GM21447 (cell line): ENCODE data around the gene PTPN13.

Experiments
- ATAC-seq: cut with Tn5 transposase; IDR thresholded peaks from one replicate; pipeline ENCODE4 v1.9.1; 2021; ENCODE audit not compliant: unreplicated experiment

The PTPN13 gene

DNA sequence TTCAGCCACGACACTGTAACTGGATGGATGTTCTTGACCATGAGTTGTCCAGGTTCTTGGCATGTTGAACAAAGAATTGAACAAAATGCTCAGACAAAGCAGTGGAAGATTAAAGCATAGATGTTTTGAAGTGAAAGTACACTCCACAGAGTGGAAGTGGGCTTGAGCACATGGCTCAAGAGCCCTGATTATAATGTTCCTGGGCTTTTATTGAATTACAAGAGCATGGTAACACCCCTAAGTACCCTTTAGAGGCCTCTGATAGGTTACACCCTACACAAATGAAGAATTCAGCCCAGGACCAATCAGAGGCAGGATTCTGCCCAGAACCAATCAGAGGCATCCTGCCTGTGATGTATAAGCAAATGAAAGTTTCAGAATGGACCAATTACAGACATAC, 221.5 kb downstream of the PTPN13 start:
- ATAC-seq, result no peak

DNA sequence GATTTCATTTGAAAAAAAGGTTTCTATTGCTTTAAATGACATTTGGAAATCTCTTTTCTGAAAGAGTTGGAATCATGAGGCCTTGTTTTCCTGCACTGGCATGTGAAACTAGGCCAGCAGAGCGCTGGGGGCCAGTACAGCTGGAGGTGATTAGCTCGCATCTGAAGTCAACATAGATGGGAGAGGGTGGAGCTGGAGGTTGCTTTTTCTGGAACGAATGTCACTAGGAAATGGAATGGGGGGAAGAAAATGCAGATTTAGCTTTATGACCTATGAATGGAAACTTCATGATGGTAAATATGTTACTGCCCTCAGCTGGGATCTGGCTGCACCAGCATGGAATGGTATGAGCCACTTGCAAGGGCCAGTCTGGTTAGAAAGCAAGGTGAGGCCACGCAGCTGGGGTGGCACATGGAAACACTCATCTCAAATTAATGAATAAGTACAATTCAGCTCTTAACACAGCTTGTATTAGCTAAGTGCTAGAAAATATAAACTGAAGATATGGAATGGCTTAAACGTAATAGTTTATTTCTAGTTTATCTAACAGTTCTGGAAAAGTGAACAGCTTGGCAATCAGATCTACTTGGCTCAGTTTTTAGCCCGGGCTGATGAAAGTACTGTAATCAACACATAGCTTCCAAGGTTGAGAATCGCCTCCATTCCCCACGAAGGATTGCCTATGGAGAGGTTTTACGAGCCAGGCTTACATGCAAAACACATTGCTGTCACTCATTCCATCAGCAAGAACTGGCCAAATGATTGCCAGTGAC, 222.6 kb downstream of the PTPN13 start:
- no peak for ATAC-seq

DNA sequence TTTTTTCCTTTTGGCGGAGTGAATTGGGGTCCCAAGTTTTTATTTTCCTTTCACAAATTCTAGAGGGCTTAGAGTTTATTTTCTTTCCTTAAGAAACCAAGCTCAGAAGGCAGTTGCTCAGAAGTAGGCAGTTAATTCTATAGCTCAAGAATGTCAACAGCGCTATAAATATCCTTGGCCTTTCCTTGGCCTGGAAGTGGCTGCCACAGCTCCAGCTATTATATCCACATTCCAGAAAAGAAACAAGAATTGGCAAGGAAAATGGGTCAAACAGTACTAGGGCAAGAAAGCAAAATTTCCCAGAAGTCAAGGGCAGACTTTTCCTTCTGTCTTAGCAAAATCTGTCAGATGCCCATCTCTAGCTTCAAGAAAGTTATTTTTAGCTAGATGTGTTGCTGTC, 224.1 kb downstream of the PTPN13 start:
- no peak for ATAC-seq

DNA sequence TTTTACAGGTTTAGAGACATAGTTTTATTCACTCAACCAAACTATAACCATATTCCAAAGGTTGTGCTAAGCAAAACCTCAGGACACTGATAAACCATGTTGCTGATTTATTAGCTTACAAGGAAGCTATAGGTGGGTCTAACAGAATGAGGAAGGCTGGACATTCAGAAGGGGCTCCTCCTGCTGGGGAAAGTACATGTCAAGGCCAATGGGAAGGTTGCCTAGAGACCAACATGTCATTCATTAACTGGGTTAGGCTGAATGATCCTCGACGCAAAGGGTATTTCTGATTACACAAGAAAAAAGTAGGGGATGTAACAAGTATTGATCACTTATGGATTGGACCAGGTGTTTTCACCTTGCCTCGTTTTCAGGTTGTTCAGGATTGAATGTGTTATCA, 224.7 kb downstream of the PTPN13 start:
- ATAC-seq, result no peak

DNA sequence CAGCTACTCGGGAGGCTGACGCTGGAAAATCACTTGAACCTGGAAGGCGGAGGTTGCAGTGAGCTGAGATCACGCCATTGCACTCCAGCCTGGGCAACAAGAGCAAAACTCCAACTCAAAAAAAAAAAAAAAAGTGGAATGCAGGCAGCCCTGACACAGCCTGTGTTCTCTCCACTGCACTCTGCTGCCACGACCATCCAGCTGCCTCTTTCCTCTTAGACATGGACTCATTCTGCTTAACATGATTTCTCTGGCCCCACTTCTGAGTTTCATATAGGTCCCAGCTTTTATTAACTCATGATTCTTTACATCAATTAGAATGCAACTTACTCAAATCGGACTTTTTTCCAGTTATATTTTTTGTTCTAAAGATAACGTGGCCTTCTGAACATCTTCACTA, 225.4 kb downstream of the PTPN13 start:
- no peak for ATAC-seq

DNA sequence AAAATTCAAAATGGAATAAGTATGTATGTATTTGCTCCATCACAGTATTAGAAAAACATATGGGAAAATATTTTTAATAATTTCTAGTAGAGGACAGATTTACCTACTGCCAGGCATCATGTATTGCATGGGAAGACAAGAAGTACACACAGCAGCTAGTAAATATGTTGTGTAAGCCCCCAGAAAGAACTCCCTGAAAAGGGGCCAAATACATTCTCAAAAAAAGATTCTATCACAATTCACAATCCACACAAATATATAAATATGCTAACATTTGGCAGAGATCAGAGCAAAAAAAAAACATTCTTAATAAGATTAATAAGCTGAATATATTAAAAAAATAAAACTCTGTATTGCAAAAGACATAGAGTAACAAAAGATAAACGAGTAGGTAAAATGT, 227.0 kb downstream of the PTPN13 start:
- ATAC-seq, result no peak

DNA sequence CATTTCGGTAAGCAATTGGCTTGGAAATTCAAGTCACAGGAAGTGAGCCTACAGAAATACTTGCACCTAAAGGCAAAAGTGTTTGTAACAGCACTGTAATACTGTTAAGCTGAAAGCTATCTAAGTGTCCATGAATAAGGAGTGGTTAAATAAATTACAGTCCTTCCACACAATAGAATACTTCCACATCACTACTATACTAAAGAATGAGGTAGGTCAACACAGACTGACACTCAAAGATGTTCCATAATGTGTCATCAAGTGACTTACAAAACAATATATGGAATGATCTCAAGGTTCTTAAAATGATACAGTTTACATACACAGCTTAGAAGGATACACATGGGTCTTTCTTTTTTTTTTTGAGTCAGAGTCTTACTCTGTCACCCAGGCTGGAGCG, 228.0 kb downstream of the PTPN13 start:
- ATAC-seq, result no peak

DNA sequence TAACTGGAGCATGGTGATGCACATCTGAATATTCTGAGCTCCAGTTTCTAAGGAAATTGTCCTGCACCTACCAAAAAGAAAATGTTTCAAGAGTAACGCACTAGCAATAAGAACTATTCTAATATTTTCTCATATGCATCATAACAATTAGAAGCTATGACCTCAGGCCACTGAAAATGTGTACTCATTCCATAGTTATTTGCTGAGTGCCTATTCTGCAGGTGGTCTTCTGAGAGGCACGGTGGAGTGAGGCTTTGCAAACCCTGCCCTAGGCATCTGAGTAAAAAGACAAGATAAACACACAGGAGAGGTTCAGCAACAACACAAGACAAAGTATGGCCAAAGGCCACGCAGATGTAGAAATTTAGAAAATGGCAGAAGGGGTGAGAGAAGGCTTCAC, 231.4 kb downstream of the PTPN13 start:
- no peak for ATAC-seq

DNA sequence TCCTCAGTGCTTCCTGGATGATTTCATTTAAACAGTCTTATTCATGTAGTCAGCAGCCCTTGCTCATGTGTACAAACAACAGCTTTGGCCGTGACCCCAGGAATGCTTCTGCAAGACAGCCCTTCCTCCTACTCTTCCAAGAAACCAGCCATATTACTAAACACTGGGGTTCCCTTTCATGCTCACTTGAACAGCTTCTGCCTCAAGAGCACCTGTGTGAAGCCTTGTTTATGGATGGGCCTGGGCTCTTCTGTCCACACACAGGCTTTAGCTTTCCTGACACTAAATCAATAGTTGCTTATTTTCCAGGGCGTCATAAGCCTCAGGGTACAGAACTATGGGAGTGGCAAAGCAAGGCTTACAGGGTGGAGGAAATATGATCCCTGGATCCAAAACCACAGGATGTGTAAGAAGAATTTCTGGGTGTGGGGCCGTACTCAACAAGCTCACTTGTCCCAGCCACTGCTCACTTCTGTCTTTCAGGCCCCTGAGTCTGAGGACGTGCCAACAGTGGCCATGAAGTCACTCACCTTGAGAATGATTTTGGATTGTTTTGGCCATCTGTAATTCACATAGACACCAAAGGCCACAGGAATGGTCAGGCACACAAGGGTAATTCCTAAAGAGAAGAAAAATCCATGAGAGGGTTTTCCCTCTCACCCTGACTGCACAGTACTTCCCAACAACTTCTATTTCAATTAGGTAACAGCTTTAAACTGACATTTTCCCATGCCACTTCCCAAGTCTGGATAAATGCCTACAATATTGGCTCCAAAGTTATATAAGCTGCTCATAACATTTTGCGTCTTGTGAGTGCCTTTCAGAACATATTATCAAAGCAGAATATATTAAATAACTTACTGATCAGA, 237.4 kb downstream of the PTPN13 start:
- ATAC-seq, result no peak

DNA sequence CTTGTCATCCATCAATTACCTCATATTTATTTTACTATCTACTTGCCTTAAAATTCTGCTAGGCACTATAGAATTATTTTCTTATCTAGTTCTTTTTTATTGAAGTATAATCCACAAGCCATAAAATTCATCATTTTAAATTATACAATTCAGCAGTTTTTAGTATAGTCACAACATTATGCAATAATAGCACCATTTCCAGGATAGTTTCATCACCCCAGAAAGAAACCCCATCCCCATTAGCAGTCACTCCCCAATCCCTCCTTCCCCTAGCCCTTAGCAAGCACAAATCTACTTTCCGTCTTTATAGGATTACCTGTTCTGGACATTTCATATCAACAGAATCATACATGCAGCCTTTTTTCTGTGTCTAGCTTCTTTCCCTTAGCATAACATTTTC, 239.5 kb downstream of the PTPN13 start:
- ATAC-seq, result no peak

DNA sequence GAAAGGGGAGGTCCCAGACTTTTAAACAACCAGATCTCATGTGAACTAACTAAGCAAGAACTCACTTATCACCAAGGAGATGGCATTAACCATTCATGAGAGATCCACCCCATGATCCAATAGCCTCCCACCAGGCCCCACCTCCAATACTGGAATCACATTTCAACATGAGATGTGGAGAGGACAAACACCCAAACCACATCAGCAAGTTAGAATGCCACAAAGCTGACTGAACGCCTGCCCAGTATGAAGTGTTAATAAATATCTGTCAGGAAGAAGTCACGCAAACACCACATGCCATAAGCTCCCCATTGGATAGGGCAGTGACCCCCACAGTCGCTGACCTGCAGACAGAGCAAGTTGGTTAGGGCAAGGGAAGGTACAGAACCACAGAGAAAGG, 240.8 kb downstream of the PTPN13 start:
- no peak for ATAC-seq

DNA sequence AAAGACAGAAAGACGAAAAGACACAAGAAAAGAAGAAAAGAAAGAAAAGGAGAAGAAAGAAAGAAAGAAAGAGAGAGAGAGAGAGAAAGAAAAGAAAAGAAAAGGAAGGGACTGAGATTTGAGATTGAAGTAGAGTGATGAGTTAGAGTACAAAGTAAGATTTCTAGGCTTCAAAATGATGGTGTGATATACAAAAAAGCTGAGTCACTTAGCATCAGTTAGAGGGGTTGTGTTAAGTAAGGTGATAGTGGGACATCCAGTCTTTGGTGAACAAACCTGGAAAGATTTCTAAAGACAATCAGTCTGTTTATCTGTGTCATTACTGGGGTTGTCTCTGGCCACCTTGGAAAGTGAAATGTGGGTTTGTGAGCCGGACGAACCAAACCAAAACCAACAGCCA, 241.6 kb downstream of the PTPN13 start:
- no peak for ATAC-seq

DNA sequence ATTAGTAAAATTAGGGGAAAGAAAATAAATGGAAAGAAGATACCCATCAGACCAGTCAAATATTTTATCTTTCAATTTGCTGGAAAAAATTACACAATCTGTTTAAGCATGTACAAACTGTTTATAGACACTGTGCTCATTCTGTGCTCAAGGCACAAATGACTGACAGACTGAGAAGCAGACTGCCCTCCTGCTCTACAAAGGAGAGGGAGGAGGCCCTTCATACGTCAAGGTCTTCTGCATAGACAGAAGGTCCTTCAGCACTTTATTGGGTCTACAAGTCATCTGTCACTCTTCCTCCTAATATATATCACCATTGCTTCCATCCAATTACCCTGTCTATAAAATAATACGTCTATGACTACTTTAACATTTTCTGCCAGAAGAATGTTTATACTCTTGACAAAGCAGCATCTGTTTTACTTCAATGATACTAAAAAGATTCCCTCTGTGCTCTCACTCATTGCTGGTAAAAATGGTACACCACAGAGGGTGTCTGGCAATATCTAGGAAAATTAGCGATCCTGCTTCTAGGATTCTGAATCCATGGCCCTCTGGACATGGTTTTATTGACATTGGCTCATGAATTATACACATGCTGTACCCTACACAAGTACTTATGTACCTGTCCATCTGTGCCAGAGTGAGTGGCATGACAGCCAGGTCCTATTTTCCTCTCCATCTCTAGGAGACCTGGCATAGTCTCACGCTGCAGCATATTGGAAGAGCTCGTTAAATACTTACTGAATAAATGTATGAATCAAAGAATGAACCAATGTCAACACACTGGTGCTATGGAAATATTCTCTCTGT, 243.8 kb downstream of the PTPN13 start:
- no peak for ATAC-seq

DNA sequence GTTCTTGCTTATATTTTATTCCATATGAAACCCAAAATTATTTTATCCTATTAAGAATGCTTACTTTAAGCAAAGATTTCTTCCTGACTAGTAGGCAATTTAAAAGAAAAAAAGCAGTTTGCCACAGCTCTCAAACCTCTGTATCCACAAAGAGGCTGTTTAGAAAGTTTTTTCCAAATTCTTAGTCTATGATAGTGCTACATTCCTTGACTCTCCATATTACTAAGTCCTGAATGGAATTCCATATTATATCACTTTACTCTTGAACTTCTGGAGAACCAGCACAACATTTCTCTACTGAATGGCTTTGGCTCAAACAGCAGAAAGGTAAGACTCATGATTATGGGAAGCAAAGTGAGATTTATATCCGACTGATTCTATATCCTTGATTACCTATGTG, 246.7 kb downstream of the PTPN13 start:
- ATAC-seq, result no peak

DNA sequence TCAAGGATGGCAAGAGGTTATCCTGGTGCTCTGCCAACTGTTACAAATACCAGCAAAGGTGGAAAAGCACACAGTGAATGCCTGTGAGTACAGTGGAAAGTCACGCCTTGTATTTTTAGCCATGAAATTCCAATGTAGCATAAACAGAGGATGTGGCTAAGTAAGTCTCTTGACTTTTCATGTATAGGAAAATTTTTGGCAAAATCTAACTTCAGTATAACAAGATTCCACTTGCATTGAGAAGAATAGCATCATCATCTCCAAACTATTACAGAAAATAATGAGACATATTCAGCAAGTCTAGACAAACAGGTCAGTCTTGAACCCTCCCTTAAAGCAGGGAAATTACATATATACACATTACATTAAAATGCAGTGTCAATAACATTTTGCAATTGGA, 247.2 kb downstream of the PTPN13 start:
- no peak for ATAC-seq

DNA sequence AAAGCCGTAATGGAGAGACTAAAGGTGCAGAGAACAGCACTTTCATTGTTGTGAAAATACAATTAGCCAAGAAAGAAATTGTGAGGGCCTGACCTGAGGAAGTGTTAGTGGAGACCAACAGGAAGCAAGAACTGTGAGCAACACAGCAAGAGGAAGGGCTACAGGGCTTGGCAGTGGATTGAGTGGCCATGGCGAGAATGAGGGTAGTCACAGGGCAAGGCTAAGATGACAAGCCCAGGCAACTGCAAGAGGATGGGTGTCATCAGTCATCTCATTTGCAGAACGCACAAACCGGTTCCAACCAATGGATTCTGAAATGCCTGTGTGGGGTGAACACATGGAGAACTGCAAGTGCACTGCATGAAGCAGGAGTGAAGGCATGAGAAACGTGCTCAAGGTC, 251.5 kb downstream of the PTPN13 start:
- ATAC-seq, result no peak

DNA sequence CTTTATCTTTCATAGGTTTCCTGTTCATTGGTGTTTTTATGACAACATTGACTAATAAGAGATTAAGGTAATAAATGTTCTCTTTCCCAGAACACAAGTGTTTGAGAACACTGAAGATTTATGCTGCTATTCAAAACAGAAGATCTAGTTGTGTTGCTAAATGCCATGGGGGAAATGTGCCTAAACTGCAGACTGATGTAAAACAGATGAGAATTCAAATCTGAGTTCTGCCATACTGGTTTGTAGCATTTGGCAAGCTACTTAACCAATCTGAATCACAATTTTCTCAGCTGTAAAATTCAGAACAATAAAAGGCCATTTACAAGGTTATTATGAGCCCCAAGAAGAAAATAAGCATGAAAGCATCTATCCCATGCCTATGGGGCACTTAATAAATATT, 252.8 kb downstream of the PTPN13 start:
- ATAC-seq, result no peak

DNA sequence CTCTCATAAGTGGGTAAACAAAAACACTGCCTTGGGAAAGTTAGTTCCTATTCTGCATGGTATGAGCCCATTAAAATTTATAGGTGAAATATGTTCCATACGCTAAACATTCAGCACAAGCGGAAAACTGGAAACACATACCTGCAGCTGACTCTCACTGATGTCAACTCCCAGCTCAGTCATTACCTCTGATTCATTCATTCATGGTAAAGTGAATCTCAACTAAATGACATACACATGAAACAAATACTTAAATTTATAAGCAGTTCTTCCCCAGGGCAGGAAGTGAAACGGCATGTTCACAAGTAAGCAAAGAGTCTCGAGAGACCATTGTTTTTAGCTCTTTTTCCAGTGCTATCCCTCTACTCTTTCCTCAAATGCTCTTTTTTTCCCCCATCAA, 253.5 kb downstream of the PTPN13 start:
- no peak for ATAC-seq

DNA sequence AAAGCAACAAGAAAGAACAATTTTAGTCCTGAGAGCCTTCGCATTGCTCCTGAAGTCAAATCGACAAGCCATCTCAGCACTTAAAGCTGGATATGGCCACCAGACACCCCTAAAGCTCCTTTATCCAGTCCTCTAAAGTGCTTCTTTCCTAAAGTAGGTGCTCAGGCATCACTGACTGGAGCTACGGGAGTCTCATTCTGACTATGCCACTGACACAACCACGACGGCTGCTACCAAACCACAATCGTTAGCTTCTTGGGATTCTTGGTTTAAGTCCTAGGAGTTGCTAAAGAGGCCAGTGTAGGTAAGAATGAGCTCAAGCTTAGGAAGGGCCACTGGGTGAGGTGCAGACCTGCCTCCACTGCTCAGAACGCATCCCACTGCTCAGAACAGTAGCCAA, 254.0 kb downstream of the PTPN13 start:
- no peak for ATAC-seq

DNA sequence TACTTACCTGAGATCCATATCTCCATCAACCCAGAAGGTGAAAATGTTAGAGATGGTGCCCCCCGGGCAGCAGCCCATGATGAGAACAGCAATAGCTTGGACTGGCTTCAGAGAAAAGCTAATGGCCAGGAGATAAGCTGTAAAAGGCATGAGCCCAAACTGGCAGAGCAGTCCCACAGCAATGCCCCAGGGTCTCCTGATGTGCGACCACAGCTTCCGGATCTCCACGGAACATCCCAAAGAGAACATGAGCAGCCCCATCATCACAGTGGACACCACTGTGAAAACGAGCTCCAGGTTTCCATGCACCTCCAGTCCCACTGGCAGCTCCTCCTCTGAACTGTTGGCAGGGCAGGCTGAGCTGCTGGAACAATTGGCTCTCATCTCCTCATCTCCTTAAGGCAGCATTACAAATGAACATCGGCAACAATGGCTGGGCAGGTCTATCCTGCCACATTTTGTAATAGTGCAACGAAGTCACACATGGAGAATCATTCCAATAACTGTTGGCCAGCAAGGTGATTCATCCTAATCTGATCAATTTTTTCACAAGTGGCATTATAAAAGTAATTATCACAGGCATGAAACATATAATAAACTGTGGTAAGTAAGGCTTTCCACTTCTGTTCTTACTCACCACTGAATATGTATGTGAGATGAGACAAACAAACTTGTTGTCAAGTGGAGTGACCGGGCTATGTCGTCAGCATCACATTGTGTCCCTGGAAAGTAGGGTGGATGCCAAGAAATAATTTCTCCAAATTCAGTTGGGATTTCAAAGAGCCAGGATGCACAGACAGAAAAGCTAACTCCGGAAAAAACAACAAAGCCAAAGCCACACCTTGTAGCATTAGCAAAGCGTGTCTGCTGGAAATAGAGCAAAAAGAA, 254.9 kb downstream of the PTPN13 start, which contains the start of gene SLC10A6:
Gene SLC10A6, minus strand, starts transcription at position 653 of the 888 bp plus-strand sequence. Its CDS starts 269 bp downstream, at position 384.
- no peak for ATAC-seq
